ENCODE data around the gene GPSM1. TPM values are rescaled to one million over a fixed set of nuclear protein-coding genes. Genes with fewer than 3 reads are reported as not detected.
A peak's percentile ranks its signal among the peaks of the same experiment; 100 is the strongest.

GPSM1 gene
- total and polyA plus RNA-seq, 2 experiments from 2014 or later: 25.5 to 30.0 TPM

DNA sequence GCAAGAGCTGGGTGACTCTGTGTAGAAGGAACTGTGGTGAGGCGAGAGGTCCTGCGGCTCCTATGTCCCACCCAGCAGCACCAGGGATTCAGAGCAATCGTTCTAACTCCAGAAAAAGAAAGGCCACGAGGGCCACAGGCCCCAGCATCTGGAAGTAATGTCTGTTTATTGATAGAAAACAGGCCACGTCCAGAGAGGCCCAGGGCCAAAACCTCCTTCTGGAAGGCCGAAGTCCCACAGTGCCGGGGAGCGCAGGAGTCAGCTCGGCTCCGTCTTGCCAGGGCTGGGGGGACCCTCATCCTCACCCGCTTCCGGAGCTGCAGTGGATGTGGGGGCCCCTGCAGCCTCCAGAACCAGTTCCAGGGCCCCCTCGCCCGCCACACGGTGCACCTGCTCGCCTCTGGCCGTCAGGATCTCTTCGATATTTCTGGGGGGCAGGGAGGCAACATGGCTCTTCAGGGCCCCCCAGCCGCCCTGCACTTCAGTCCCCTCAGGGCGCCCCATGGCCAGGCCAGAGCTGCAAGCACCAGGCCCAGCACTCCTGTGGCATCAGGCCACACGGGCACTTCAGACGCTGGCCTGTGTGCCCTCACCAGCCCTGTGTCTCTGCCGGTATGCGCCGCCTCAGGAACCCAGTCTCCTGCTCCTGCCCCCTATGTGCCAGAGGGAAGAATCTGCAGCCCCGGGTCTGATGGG is 34.6 kb downstream of the GPSM1 start:
- Histone ChIP-seq H3K79me2 (no peaks in the 10 kb centered on the region), H3K27me3 (no peaks in the 10 kb centered on the region), H3K9me2 (replicated peaks; ENCODE audit: insufficient read depth) (no peaks in the 10 kb centered on the region), H3K9me3 (ENCODE audit: low read depth) (no peaks in the 10 kb centered on the region), H4K20me1 (ENCODE audit: insufficient read depth, poor library complexity, severe bottlenecking) (no peaks in the 10 kb centered on the region), H3K36me3 (replicated peaks; ENCODE audit: insufficient read depth, low read depth) (no peaks in the 10 kb centered on the region), H3K27ac (peak overlapping the region; percentile 55), H2AFZ (no peak overlapping the region), H3K4me2 (no peak overlapping the region), H3K4me1 (ENCODE audit: insufficient read depth) (peaks cover 6% of the 10 kb centered on the region), H3K4me3 (no peak overlapping the region)
- TF ChIP-seq EZH2 (IDR thresholded peaks at IDR 0.05; ENCODE audit: borderline replicate concordance) (no peak), EZH2phosphoT487 (IDR thresholded peaks at IDR 0.05; ENCODE audit: low read depth, severe bottlenecking, unreplicated experiment) (no peak)
- TF ChIP-seq, protein P1, sequence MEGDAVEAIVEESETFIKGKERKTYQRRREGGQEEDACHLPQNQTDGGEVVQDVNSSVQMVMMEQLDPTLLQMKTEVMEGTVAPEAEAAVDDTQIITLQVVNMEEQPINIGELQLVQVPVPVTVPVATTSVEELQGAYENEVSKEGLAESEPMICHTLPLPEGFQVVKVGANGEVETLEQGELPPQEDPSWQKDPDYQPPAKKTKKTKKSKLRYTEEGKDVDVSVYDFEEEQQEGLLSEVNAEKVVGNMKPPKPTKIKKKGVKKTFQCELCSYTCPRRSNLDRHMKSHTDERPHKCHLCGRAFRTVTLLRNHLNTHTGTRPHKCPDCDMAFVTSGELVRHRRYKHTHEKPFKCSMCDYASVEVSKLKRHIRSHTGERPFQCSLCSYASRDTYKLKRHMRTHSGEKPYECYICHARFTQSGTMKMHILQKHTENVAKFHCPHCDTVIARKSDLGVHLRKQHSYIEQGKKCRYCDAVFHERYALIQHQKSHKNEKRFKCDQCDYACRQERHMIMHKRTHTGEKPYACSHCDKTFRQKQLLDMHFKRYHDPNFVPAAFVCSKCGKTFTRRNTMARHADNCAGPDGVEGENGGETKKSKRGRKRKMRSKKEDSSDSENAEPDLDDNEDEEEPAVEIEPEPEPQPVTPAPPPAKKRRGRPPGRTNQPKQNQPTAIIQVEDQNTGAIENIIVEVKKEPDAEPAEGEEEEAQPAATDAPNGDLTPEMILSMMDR (IDR thresholded peaks at IDR 0.05; ENCODE audit: poor library complexity): no peak
- 85% methylated on average over 25 of the region's 26 CpGs for WGBS (ENCODE audit: low lambda C conversion rate, missing lambda C conversion rate)
- DNase-seq (ENCODE audit: low spot score): no peak

GRCh38 chr9:136362450-136362784 is 35.1 kb downstream of the GPSM1 start:
- DNase-seq (ENCODE audit: low spot score): no peak
- Histone ChIP-seq H3K4me3 (no peak overlapping the region), H3K9me3 (ENCODE audit: low read depth) (no peaks in the 10 kb centered on the region), H2AFZ (no peak overlapping the region), H3K79me2 (no peaks in the 10 kb centered on the region), H3K4me2 (peak overlapping the region; percentile 58), H3K27ac (peak overlapping the region; percentile 25), H3K9me2 (replicated peaks; ENCODE audit: insufficient read depth) (no peaks in the 10 kb centered on the region), H4K20me1 (ENCODE audit: insufficient read depth, poor library complexity, severe bottlenecking) (no peaks in the 10 kb centered on the region), H3K36me3 (replicated peaks; ENCODE audit: insufficient read depth, low read depth) (no peaks in the 10 kb centered on the region), H3K27me3 (no peaks in the 10 kb centered on the region), H3K4me1 (ENCODE audit: insufficient read depth) (peaks cover 6% of the 10 kb centered on the region)
- TF ChIP-seq, protein P1 (IDR thresholded peaks at IDR 0.05; ENCODE audit: poor library complexity): no peak
- no peak for TF ChIP-seq EZH2 (IDR thresholded peaks at IDR 0.05; ENCODE audit: borderline replicate concordance)
- TF ChIP-seq EZH2phosphoT487 (IDR thresholded peaks at IDR 0.05; ENCODE audit: low read depth, severe bottlenecking, unreplicated experiment): no peak
- WGBS (ENCODE audit: low lambda C conversion rate, missing lambda C conversion rate): 92% methylated on average over 6 of the region's 6 CpGs

- peak; percentile 98 for DNase-seq (ENCODE audit: low spot score)
- Histone ChIP-seq H4K20me1 (ENCODE audit: insufficient read depth, poor library complexity, severe bottlenecking) (no peaks in the 10 kb centered on the region), H3K27ac (peak within 1 kb of the TSS; percentile 90), H3K4me1 (ENCODE audit: insufficient read depth) (peaks cover 6% of the 10 kb centered on the region), H3K9me3 (ENCODE audit: low read depth) (no peaks in the 10 kb centered on the region), H3K4me3 (peak within 1 kb of the TSS; percentile 56), H3K27me3 (no peaks in the 10 kb centered on the region), H3K9me2 (replicated peaks; ENCODE audit: insufficient read depth) (no peaks in the 10 kb centered on the region), H3K36me3 (replicated peaks; ENCODE audit: insufficient read depth, low read depth) (no peaks in the 10 kb centered on the region), H3K79me2 (no peaks in the 10 kb centered on the region), H3K4me2 (peak within 1 kb of the TSS; percentile 68), H2AFZ (peak within 1 kb of the TSS; percentile 30)
- 2% methylated on average over 48 of the region's 97 CpGs for WGBS (ENCODE audit: low lambda C conversion rate, missing lambda C conversion rate)
- TF ChIP-seq EZH2 (IDR thresholded peaks at IDR 0.05; ENCODE audit: borderline replicate concordance) (no peak), EZH2phosphoT487 (IDR thresholded peaks at IDR 0.05; ENCODE audit: low read depth, severe bottlenecking, unreplicated experiment) (no peak)
- TF ChIP-seq, protein P1 (IDR thresholded peaks at IDR 0.05; ENCODE audit: poor library complexity): peak; percentile 92
Observed at GRCh38 chr9:136363106-136363948, 36.0 kb downstream of the GPSM1 start, which contains the start of gene DNLZ. Gene DNLZ, minus strand, starts transcription at chr9:136363744. Its CDS starts 30 bp downstream, at chr9:136363714.
